ENCODE measurements around the gene LPCAT1.

DNA sequence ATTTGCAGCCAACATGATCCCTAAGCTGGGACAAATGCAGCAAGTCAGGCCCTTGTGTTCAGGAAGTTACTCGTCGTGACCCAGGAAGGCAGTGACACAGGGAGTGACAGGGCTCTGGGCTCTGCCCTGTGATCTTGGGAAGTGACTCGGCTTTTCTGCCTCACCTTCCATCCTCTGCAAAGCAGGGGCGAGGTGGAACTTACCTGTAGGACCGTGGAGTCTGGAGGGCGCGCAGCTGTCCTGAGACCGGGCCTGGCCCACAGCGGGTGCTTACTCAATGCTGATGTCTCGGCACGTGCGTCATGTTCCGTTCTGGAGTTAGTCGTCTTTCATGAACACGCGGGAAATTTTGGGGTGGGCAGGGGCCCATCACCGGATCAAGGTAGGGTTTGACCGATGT lies 22.8 kb upstream of the LPCAT1 start:
- TF ChIP-seq, protein P1, sequence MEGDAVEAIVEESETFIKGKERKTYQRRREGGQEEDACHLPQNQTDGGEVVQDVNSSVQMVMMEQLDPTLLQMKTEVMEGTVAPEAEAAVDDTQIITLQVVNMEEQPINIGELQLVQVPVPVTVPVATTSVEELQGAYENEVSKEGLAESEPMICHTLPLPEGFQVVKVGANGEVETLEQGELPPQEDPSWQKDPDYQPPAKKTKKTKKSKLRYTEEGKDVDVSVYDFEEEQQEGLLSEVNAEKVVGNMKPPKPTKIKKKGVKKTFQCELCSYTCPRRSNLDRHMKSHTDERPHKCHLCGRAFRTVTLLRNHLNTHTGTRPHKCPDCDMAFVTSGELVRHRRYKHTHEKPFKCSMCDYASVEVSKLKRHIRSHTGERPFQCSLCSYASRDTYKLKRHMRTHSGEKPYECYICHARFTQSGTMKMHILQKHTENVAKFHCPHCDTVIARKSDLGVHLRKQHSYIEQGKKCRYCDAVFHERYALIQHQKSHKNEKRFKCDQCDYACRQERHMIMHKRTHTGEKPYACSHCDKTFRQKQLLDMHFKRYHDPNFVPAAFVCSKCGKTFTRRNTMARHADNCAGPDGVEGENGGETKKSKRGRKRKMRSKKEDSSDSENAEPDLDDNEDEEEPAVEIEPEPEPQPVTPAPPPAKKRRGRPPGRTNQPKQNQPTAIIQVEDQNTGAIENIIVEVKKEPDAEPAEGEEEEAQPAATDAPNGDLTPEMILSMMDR (IDR thresholded peaks at IDR 0.05): no peak
- TF ChIP-seq EP300 (IDR thresholded peaks at IDR 0.05) (no peak), POLR2A (IDR thresholded peaks at IDR 0.05) (no peak)

Data from tibial nerve (tissue), 4 donors.